NT2/D1 (cell line): ENCODE data around the gene SLC5A4.
"Not testable (repeated sequence)": the region's sequence is repeated elsewhere in the genome, so short reads cannot be mapped to it uniquely, and the experiment has no call there.

Experiments used
- DNase-seq: peaks from one replicate; pipeline ENCODE4 v3.0.0-alpha.2; 2011; ENCODE audit warnings: low read depth, low spot score
- H3K27me3 ChIP-seq: 2 replicates; pipeline ENCODE4 v1.6.0; 2011; ENCODE audit warnings: mild to moderate bottlenecking; ENCODE audit not compliant: insufficient read length, insufficient read depth
- H3K36me3 ChIP-seq: 2 replicates; pipeline ENCODE4 v1.6.1; 2011; ENCODE audit warnings: mild to moderate bottlenecking, low read length, mixed read lengths; ENCODE audit not compliant: insufficient read depth, insufficient read length
- H3K4me1 ChIP-seq: 2 replicates; pipeline ENCODE4 v1.5.1; 2011; ENCODE audit not compliant: insufficient read depth, insufficient read length
- H3K4me3 ChIP-seq: 2 replicates; pipeline ENCODE4 v1.5.1; 2011; ENCODE audit warnings: low read depth; ENCODE audit not compliant: insufficient read length
- H3K9ac ChIP-seq: 2 replicates; pipeline ENCODE4 v1.6.0; 2011; ENCODE audit warnings: low read depth; ENCODE audit not compliant: insufficient read length
- H3K9me3 ChIP-seq: 2 replicates; pipeline ENCODE4 v1.5.1; 2011; ENCODE audit warnings: mild to moderate bottlenecking, low read length; ENCODE audit not compliant: insufficient read depth
- SUZ12 ChIP-seq: IDR thresholded peaks from 2 replicates; pipeline ENCODE4 v1.6.1; 2011; ENCODE audit not compliant: insufficient read length, insufficient read depth; ENCODE audit errors: extremely low read depth
- YY1 ChIP-seq: IDR thresholded peaks from 2 replicates; pipeline ENCODE4 v1.6.1; 2011; ENCODE audit not compliant: insufficient read length, insufficient read depth
- ZNF274 ChIP-seq: IDR thresholded peaks from 2 replicates; pipeline ENCODE4 v1.6.1; 2011; ENCODE audit warnings: mild to moderate bottlenecking, low read depth, low read length

Gene SLC5A4

GRCh38 chr22:32199961-32200360, 55.2 kb downstream of the SLC5A4 start:
- TF ChIP-seq ZNF274 (no peak), SUZ12 (no peak), YY1 (no peak)

GRCh38 chr22:32199341-32199740, 55.8 kb downstream of the SLC5A4 start:
- H3K36me3 ChIP-seq = no peaks in the 10 kb centered on the region
- no peak overlapping the region for H3K9ac ChIP-seq
- DNase-seq = no peak
- no peaks in the 10 kb centered on the region for H3K9me3 ChIP-seq
- H3K4me3 ChIP-seq = no peak overlapping the region
- peaks cover 8% of the 10 kb centered on the region for H3K4me1 ChIP-seq
- no peak for TF ChIP-seq ZNF274
- TF ChIP-seq SUZ12 = no peak
- no peak for TF ChIP-seq YY1
- H3K27me3 ChIP-seq = peaks cover 39% of the 10 kb centered on the region

More at GRCh38 chr22:32199961-32200360, 55.2 kb downstream of the SLC5A4 start:
- H3K36me3 ChIP-seq = no peaks in the 10 kb centered on the region
- no peak overlapping the region for H3K4me3 ChIP-seq
- DNase-seq = no peak
- no peak overlapping the region for H3K9ac ChIP-seq
- peaks cover 45% of the 10 kb centered on the region for H3K27me3 ChIP-seq
- no peaks in the 10 kb centered on the region for H3K9me3 ChIP-seq
- H3K4me1 ChIP-seq = peaks cover 8% of the 10 kb centered on the region

GRCh38 chr22:32197553-32198226, 57.5 kb downstream of the SLC5A4 start:
- H3K9me3 ChIP-seq, H3K36me3 ChIP-seq, DNase-seq, H3K4me1 ChIP-seq, H3K4me3 ChIP-seq, H3K9ac ChIP-seq: not testable (repeated sequence)
- H3K27me3 ChIP-seq = peaks cover 22% of the 10 kb centered on the region

GRCh38 chr22:32195900-32196299, 59.2 kb downstream of the SLC5A4 start:
- H3K4me3 ChIP-seq, H3K4me1 ChIP-seq, H3K36me3 ChIP-seq, H3K27me3 ChIP-seq, H3K9me3 ChIP-seq, H3K9ac ChIP-seq, DNase-seq: not testable (repeated sequence)

- H3K36me3 ChIP-seq, H3K4me1 ChIP-seq, H3K9ac ChIP-seq, DNase-seq, H3K27me3 ChIP-seq, H3K4me3 ChIP-seq, H3K9me3 ChIP-seq: not testable (repeated sequence)
These were observed 61.8 kb downstream of the SLC5A4 start for GRCh38 chr22:32193346-32193745.

GRCh38 chr22:32191021-32191420, 64.1 kb downstream of the SLC5A4 start:
- not testable (repeated sequence) for H3K27me3 ChIP-seq, H3K9me3 ChIP-seq, DNase-seq

GRCh38 chr22:32185821-32186220, 69.3 kb downstream of the SLC5A4 start:
- no peaks in the 10 kb centered on the region for H3K4me1 ChIP-seq
- H3K4me3 ChIP-seq = no peak overlapping the region
- no peak for TF ChIP-seq YY1
- no peak for TF ChIP-seq ZNF274
- TF ChIP-seq SUZ12 = no peak
- no peak overlapping the region for H3K9ac ChIP-seq
- H3K36me3 ChIP-seq = no peaks in the 10 kb centered on the region
- DNase-seq = no peak
- no peaks in the 10 kb centered on the region for H3K27me3 ChIP-seq
- no peaks in the 10 kb centered on the region for H3K9me3 ChIP-seq

More at GRCh38 chr22:32191021-32191420, 64.1 kb downstream of the SLC5A4 start:
- H3K4me3 ChIP-seq, H3K9ac ChIP-seq, H3K4me1 ChIP-seq, H3K36me3 ChIP-seq: not testable (repeated sequence)

- Histone ChIP-seq H3K9ac (no peak overlapping the region), H3K27me3 (peaks cover 7% of the 10 kb centered on the region), H3K36me3 (no peaks in the 10 kb centered on the region), H3K4me1 (no peaks in the 10 kb centered on the region), H3K9me3 (no peaks in the 10 kb centered on the region), H3K4me3 (no peak overlapping the region)
- TF ChIP-seq YY1 = no peak
- no peak for TF ChIP-seq SUZ12
- no peak for TF ChIP-seq ZNF274
- DNase-seq = no peak
These were observed 71.5 kb downstream of the SLC5A4 start for GRCh38 chr22:32183625-32184024.
